Measurements from ENCODE around the gene TRIM3.

Gene TRIM3

GRCh38 chr11:6437423-6437822, 36.3 kb downstream of the TRIM3 start:
- DNase-seq: no peak

GRCh38 chr11:6433998-6434660, 39.6 kb downstream of the TRIM3 start:
- DNase-seq: no peak

- no peak for DNase-seq
These were observed 41.9 kb downstream of the TRIM3 start for GRCh38 chr11:6431861-6432260.

- DNase-seq: no peak
These were observed 46.2 kb downstream of the TRIM3 start for GRCh38 chr11:6427516-6427915.

- no peak for DNase-seq
These were observed 53.1 kb downstream of the TRIM3 start for GRCh38 chr11:6420677-6421076.

- peak; percentile 52 for DNase-seq
These were observed 54.6 kb downstream of the TRIM3 start, which contains the start of gene APBB1 for GRCh38 chr11:6419009-6419631. TSS of gene APBB1 (minus strand) at chr11:6419094. CDS start at chr11:6411347, 7,747 bp downstream.

GRCh38 chr11:6418557-6419008, 55.2 kb downstream of the TRIM3 start:
- DNase-seq: no peak

- DNase-seq: no peak
These were observed 55.7 kb downstream of the TRIM3 start for GRCh38 chr11:6417907-6418556.

- no peak for DNase-seq
These were observed 57.9 kb downstream of the TRIM3 start for GRCh38 chr11:6415797-6416196.

- DNase-seq: no peak
These were observed 58.8 kb downstream of the TRIM3 start for GRCh38 chr11:6414874-6415328.

GRCh38 chr11:6413791-6414201, 59.9 kb downstream of the TRIM3 start:
- DNase-seq: peak; percentile 64

- no peak for DNase-seq
These were observed 62.1 kb downstream of the TRIM3 start for GRCh38 chr11:6411594-6412031.

- DNase-seq: no peak
These were observed 62.9 kb downstream of the TRIM3 start for GRCh38 chr11:6410695-6411430.

- DNase-seq: no peak
These were observed 67.4 kb downstream of the TRIM3 start for GRCh38 chr11:6406370-6406769.

- no peak for DNase-seq
These were observed 67.9 kb downstream of the TRIM3 start for GRCh38 chr11:6405846-6406245.

- DNase-seq: no peak
These were observed 68.6 kb downstream of the TRIM3 start for GRCh38 chr11:6405052-6405667.

GRCh38 chr11:6404342-6405051, 69.2 kb downstream of the TRIM3 start:
- DNase-seq: no peak

- DNase-seq: no peak
These were observed 70.2 kb downstream of the TRIM3 start for GRCh38 chr11:6403539-6403938.

- DNase-seq: peak; percentile 76
These were observed 71.2 kb downstream of the TRIM3 start for GRCh38 chr11:6402561-6402981.

- DNase-seq: no peak
These were observed 71.7 kb downstream of the TRIM3 start for GRCh38 chr11:6402061-6402470.

GRCh38 chr11:6401464-6401863, 72.3 kb downstream of the TRIM3 start:
- DNase-seq: no peak
